Measurements from ENCODE around the gene ODAD3. TPM values are rescaled to one million over a fixed set of nuclear protein-coding genes. Genes with fewer than 3 reads are reported as not detected.

The ODAD3 gene
- total RNA-seq, 1 experiment from 2014 or later: 1.9 TPM

- ChIA-PET POLR2A (no interaction called here), CTCF (interaction anchor here (0.6 to 1.1 kb wide), 2 partner anchors 70 to 105 kb away, joined by 3 to 4 read pairs; partner anchors contain the start of gene CCDC159)
- H3K36me3 ChIP-seq (ENCODE audit: control insufficient read depth, insufficient read depth, low read length): no peaks in the 10 kb centered on the region; the same call in 1 of the 2 replicates
- in situ Hi-C loops (cut with HindIII; ENCODE audit: low pct_unique_long_range_greater_than_20kb, low sequenced_read_pairs) (no loop called here), intact Hi-C loops (cut with micrococcal nuclease; ENCODE audit: unreplicated experiment) (no loop called here)
- H3K4me3 ChIP-seq (ENCODE audit: low read depth in 2 of 2, low read length in 2 of 2): no peak overlapping the region
- no peak overlapping the region for H3K27ac ChIP-seq (ENCODE audit: low read length)
- ATAC-seq: no peak
- no TSS peak for BruUV-seq (replicated peaks)
- H3K4me1 ChIP-seq (ENCODE audit: control insufficient read depth, insufficient read depth, low read length): no peaks in the 10 kb centered on the region
- TF ChIP-seq CTCF (IDR thresholded peaks at IDR 0.05) (no peak), POLR2AphosphoS5 (IDR thresholded peaks at IDR 0.05; ENCODE audit: low read depth, low read length) (no peak), SIN3A (IDR thresholded peaks at IDR 0.05; ENCODE audit: borderline replicate concordance, insufficient read depth, low read depth, low read length) (no peak), TCF7L2 (IDR thresholded peaks at IDR 0.05; ENCODE audit: low read depth, low read length) (no peak), REST (IDR thresholded peaks at IDR 0.05; ENCODE audit: insufficient read depth in 1 of 2, low read depth in 2 of 2, low read length in 1 of 2) (no peak)
- DNase-seq (ENCODE audit: low read depth, low spot score): no peak
- no peaks in the 10 kb centered on the region for H3K9me3 ChIP-seq (ENCODE audit: control insufficient read depth, insufficient read depth, low read depth, low read length)
- H3K27me3 ChIP-seq (ENCODE audit: control insufficient read depth, insufficient read depth, low read length): no peaks in the 10 kb centered on the region
These were observed 16.5 kb upstream of the ODAD3 start for GRCh38 chr19:11451327-11451870.

GRCh38 chr19:11450570-11451326, 15.8 kb upstream of the ODAD3 start:
- no peak overlapping the region for H3K27ac ChIP-seq (ENCODE audit: low read length)
- in situ Hi-C loops (cut with HindIII; ENCODE audit: low pct_unique_long_range_greater_than_20kb, low sequenced_read_pairs): no loop called here
- H3K36me3 ChIP-seq (ENCODE audit: control insufficient read depth, insufficient read depth, low read length): no peaks in the 10 kb centered on the region; the same call in 1 of the 2 replicates
- CTCF ChIA-PET: interaction anchor here (0.6 to 1.1 kb wide), 2 partner anchors 70 to 104 kb away, joined by 3 to 4 read pairs; partner anchors contain the start of gene CCDC159
- BruUV-seq (replicated peaks): no TSS peak
- intact Hi-C loops (cut with micrococcal nuclease; ENCODE audit: unreplicated experiment): no loop called here
- TF ChIP-seq POLR2AphosphoS5 (IDR thresholded peaks at IDR 0.05; ENCODE audit: low read depth, low read length) (no peak), CTCF (IDR thresholded peaks at IDR 0.05) (no peak), REST (IDR thresholded peaks at IDR 0.05; ENCODE audit: insufficient read depth in 1 of 2, low read depth in 2 of 2, low read length in 1 of 2) (no peak), TCF7L2 (IDR thresholded peaks at IDR 0.05; ENCODE audit: low read depth, low read length) (no peak), SIN3A (IDR thresholded peaks at IDR 0.05; ENCODE audit: borderline replicate concordance, insufficient read depth, low read depth, low read length) (no peak)
- ATAC-seq: no peak
- no peaks in the 10 kb centered on the region for H3K9me3 ChIP-seq (ENCODE audit: control insufficient read depth, insufficient read depth, low read depth, low read length)
- H3K4me3 ChIP-seq (ENCODE audit: low read depth in 2 of 2, low read length in 2 of 2): no peak overlapping the region
- DNase-seq (ENCODE audit: low read depth, low spot score): no peak
- POLR2A ChIA-PET: no interaction called here
- H3K27me3 ChIP-seq (ENCODE audit: control insufficient read depth, insufficient read depth, low read length): no peaks in the 10 kb centered on the region
- H3K4me1 ChIP-seq (ENCODE audit: control insufficient read depth, insufficient read depth, low read length): no peaks in the 10 kb centered on the region
